Fibroblast of peridontal ligament (primary cell): ENCODE measurements around the gene PTPRD.
A peak's percentile ranks its signal among the peaks of the same experiment; 100 is the strongest.

Experiments
- DNase-seq: peaks from one replicate; pipeline ENCODE4 v3.0.0-alpha.2; 2010; ENCODE audit errors: extremely low read depth

PTPRD gene

DNA sequence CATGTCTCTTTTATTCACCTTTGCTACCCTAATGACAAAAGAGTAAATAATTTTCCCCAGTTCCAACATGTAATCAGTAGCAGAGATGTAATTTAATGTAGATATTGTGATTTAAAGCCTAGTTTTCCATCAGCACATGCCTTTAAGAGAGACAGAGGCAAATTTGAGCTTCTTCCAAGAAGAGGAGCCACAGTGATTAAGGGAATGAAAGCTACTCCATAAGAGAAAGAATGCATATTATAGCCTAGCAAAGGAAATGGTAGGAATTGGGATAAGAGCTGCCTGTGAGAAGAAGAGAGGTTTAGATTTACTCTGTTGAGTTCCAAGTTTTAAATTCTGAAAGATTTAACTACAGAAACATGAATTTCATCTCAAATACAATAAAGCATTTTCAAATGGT is 2222.2 kb downstream of the PTPRD start:
- no peak for DNase-seq

DNA sequence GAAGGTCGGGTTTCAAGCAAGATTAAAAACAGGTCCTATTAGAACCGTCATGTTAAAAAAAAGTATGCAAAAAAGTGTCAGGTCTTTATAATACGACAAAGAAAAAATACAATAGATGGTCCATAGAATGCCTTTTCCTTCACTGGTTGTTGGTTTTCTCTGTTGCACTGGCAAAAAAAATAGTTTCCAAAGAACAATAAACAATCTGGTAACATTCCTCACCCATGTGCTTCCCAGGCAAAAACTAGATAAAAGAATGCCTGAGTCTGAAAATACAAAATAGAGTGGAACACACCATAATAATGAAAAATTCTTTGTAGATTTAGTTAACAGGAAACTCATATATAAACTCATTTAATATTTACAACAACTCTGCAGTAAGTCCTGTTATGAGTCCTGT is 2223.3 kb downstream of the PTPRD start:
- peak; percentile 41 for DNase-seq

DNA sequence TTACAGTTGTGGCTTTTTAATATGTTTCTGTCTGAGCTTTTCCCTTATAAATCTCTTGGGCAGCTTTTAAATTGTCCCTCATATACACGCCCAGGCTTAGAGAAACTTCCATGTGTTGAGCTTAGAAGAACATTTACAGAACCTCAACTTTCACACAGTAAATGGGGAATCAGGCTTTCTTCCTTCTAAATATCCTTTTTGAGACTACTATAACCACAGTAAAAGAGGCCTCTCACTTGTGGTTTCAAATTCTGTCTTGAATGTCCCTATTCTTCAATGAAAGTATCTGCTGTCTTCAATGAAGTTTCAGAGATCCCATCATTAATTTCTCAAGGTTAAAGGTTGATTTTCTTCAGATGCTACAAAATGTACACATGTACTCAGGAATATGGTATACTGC is 2224.7 kb downstream of the PTPRD start:
- no peak for DNase-seq

DNA sequence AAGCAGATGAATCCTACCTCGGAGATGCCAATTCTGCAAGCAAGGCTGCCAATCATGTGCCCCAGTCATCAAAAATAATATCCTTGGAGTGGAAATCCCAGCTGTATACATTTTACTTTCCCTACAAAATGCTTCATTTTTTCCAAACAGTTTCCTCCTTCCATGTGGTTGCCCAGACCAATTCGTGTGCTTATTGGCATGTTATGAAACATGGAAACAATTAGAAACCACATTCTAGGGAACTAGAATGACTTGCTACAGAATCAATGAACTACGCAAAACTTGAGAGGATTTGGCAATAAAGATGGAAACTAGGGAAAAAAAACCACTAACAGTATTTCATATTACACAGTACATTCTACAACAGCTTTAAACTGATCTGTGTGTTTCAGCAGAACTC is 2228.7 kb downstream of the PTPRD start:
- peak; percentile 98 for DNase-seq

- no peak for DNase-seq
Measured at GRCh38 chr9:8382777-8383527, 2229.8 kb downstream of the PTPRD start.

GRCh38 chr9:8382266-8382665 is 2230.5 kb downstream of the PTPRD start:
- DNase-seq, result no peak

DNA sequence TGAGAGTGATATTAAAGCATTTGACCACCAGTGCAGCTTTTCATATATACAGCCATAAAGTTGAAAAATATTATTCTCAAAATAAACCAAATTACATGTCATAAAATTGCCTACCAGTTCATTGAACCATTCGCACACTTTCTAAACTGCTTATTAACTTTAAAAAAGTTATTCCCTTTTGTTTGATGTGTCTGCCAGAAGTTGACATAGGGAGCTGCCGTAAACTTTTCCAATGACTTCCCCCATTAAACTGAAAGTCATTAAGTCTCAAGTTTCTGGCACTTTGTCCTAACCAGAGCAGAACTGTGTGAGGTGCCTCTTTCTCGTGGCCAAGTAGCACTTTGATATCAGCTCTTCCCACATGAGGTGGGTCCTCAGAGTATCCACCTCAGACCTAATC is 2231.2 kb downstream of the PTPRD start:
- DNase-seq, result no peak

DNA sequence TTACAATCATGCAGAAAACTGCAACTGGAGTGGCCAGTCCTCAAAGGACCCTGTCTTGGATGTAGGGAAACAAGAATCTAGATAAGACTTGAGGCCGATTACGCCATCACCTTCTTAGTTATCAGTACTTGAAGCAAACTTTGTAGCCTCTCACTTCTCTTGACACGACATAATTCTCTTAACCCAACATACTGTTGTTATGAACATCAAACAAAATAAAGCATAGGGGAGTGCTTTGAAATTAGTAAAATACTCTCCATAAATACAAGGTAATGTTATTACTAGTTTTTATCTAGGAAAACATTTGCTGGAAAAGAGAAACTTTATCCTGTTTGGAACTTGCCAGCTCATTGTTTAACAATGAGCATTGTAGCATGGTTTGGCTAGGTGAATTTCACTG is 2238.3 kb downstream of the PTPRD start:
- no peak for DNase-seq

DNA sequence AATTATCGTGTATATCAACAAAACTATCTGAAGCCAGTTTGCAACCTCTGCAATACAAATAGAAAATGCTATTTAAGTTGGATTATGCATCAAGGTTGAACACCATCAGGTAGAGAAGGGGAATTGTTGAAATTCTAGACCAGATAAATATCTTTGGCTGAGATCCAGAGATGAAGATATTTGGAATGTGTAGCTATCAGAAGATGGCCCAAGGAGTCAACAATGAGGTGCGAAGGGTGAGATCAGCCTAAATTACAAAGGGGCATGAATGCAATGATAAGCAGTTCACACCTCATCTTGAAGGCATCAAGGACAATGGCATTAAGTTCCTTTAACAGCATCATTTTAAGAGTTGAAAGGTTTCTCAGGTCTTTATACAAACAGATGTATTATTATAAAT is 2241.1 kb downstream of the PTPRD start:
- DNase-seq, result no peak

DNA sequence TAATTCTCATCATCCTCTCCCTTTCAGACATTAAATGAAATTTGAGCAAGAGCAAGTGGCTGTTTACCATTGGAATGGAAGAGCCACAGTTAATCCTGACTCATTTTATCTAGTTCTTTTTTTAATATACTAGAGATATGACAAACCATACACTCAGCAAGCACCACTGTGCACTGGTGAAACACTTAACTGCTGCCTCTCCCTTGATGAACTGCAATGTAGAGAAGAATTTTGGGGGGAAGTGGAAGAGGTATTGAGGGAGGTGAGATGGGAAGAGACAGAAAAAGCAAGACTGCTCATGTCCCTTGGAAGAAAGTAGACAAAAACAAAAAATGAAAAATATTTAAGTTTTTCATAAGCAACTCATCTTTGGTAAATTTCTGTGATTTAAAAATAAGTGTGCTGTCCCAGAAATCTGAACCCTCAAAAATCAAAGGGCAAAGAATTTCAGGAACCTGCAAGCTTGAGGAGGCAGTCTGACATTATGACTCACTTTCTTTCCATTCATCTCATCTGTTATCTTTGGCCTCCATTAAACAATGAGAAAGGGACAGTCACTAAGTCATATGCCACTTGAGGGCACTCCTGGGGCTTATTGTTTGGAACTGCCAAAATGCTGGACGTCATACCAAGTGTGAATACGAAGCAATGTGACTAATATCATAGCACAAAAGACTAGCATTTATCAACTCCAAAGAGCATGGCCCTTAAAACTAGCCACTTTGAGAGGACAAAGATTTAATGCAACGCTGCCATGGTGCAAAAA is 2246.5 kb downstream of the PTPRD start:
- peak; percentile 46 for DNase-seq

DNA sequence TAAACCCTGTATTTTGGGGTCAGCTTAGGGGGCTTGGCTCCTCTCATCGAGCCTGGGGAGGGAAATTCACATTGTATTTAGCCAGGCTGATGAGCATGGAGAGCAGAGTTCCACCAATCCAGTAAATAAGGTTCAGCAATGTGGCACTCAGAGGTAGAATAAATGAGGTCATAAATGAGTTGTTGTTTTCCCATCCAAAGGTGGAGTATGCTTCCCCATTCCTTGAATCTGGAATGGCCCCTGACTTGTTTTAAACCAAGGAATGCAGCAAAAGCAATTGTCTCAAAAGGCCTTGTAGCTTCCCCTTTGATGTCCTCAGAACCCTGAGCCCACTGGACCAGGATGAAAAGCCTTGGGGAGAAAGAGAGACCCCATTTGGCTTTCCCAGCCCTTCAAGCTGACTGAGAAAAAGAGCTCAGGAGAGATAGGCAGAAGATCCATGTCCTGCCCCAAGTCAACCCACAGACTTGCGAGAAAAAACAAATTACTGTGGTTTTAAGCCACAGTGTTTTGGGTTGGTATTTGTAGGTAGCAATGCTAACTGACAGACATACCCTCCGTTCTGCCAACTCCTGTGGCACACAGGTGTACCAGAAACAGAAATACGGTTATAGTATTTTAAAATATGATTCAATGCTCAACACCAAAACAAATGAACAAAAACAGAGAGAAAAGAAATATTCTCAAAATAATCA is 2247.2 kb downstream of the PTPRD start:
- no peak for DNase-seq

DNA sequence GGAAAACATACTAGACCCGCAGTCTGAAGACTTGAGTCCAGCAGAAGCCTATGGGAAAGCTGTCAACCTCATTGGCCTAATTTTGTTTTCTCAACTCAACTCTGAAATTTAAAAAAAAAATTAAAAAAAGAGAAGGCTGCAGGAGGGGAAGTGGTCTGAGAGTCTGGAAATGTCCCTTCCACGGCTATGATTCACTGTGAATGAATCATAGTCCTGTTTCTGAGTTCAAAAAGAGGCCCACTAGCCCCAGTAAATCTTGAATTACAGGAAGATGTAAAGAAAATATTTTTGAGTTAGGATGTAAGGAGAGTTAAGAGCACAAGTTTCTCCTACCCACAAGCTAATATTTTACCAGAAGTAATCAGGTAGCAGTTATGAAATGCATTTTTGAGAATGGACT is 2247.8 kb downstream of the PTPRD start:
- DNase-seq, result peak; percentile 69

DNA sequence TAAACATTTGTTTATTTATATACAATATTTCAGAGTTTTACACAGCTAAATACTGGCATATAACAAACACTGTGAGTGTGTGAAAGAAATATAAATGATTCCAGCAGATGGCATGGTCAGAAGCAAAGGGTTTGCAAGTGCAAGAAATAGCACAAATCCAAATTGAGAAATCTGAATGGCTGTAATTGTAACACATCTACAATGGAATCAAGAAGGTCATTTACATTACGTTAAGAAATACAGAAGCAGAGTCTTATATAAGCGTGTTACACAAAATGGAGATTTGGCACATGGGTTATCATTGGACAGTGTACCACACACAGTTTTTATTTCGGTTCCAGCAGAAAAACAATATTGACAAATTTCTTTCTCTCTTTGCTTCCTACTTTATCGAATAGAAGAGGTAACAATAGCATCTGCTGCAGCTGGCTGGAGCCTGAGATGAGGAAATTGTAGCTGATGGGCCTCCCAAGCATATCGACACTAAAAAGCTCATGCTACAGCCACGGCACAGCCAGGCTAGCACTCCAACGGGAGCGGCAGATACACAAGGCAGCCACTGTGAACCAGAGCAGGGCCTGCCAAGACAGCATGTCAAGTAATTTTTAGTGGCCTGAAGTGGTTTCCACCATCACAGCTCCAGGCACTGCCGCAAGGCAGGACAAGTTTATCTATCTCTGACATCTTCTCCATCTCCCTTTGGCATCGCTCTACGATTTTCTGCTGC is 2248.6 kb downstream of the PTPRD start:
- no peak for DNase-seq

- no peak for DNase-seq
Measured at GRCh38 chr9:8362250-8362649, 2250.6 kb downstream of the PTPRD start.

DNA sequence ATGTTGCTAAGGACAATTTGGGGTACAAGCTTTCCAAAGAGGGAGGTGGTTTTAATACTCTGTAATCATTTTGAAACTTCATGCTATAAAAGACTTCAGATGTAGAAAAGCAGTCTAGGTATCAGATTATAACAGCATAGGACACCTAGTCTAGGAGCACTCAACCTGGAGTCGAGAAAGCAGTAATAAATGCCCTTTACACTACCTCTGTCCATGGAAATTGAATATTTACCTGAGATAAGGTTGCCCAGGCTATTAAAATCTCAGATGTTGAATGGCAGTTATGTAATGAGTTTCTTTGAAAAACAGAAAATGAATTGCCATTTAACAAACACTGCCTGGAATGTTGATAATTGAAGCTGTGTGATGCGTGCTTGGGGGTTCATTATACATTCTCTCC is 2251.4 kb downstream of the PTPRD start:
- no peak for DNase-seq

DNA sequence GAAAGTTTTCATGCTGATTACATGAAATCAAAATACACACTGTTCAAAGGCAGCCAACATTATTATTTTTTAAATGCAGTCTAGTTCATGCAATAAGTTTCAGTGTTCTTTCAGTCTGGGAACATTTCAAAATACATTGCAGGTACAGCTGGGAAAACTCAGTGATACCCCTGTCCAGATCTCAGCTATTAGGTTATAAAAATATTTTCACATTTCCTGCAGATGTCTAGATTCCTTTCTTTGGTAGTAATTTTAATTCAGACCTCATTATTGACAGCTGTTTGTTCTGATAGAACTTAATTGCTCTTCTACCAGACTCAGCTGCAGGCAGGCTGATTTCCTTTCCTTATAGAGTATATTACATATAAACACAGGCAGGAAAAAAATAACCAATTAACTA is 2256.4 kb downstream of the PTPRD start:
- DNase-seq, result no peak

DNA sequence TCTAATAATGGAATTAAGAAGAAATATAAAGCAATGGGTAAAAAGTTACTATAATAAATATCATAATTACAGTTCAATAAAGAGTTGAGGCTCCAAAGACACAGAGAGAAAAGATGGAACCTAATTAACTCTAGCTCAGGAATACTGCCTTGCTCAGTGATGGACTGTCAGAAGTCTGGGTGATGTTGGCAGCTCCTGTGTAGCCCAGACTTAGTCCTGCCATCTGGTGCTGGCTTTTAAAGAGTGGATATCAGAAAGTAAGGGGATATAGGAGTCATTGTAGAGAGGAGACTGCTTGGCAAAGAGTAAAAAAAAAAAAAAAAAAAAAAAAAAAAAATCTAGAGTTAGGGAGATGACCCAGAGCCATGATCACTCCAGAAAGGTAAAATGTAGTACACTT is 2261.4 kb downstream of the PTPRD start:
- DNase-seq, result no peak

DNA sequence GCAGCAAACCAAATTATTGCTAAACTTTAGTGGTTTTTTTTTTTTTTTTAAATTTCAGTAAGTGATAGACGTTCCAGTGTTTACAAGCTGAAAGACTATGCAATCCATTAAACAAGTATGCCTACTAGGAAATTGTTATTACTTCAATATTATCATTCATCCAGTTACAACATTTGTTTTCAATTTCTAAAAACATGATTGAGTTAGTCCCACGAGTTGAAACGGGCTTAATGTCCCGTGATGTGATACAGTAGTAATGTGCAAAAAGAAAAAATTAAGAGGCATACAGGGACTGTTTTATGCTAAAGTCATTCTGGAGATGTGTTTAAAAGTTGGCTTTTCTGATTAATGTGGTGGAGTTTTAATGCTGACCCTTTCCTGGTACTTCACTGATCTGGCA is 2262.9 kb downstream of the PTPRD start:
- no peak for DNase-seq

GRCh38 chr9:8349376-8349775 is 2263.4 kb downstream of the PTPRD start:
- DNase-seq, result no peak

- DNase-seq, result no peak
Measured at GRCh38 chr9:8348756-8349155, 2264.0 kb downstream of the PTPRD start.

DNA sequence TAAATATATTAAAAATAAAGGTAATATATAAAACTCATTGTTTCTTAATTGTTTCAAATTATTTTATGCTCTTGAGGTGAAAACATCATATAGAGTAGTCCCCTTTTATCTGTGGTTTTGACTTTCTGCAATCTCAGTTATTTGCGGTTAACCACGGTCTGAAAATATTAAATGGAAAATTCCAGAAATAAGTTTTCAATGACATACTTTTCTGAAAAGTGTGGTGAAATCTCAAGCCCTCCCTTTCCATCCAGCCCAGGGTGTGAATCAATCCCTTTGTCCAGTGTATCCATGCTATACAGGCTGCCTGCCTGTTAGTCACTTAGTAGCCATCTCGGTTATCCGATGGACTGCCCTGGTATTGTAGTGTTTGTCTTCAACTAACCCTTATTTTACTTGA is 2266.5 kb downstream of the PTPRD start:
- no peak for DNase-seq
